Esophagus muscularis mucosa (tissue), 4 donors: ENCODE measurements around the gene METTL2B. TPM values are rescaled to one million over a fixed set of nuclear protein-coding genes. Genes with fewer than 3 reads are reported as not detected.
"Not testable (repeated sequence)": the region's sequence is repeated elsewhere in the genome, so short reads cannot be mapped to it uniquely, and the experiment has no call there.

Source experiments
- DNase-seq: peaks from one replicate; pipeline ENCODE4 v3.0.0-alpha.2; 2017; ENCODE audit errors: extremely low spot score
- H3K27ac ChIP-seq, 4 donors: fragments of 200-600 bp; sonication (generic); replicated peaks in 1 of 4; 1 replicate in 3 of 4; 2 replicates in 1 of 4; pipeline ENCODE4 v1.5.1; 2016 to 2019; ENCODE audit warnings: mild to moderate bottlenecking in 1 of 4
- H3K27me3 ChIP-seq, 4 donors: fragments of 200-600 bp; sonication (generic); one replicate each; pipeline versions ENCODE4 v1.5.1 to v1.6.0; 2016 to 2019
- H3K36me3 ChIP-seq, 4 donors: fragments of 200-600 bp; sonication (generic); one replicate each; pipeline ENCODE4 v1.5.1; 2016 to 2019
- H3K4me1 ChIP-seq, 4 donors: fragments of 200-600 bp; sonication (generic); one replicate each; pipeline ENCODE4 v1.5.1; 2016 to 2019
- H3K4me3 ChIP-seq, 4 donors: fragments of 200-600 bp; sonication (generic); 1 replicate in 2 of 4; 2 replicates in 2 of 4; pipeline ENCODE4 v1.5.1; 2016 to 2019; ENCODE audit warnings: mild to moderate bottlenecking in 4 of 4, moderate library complexity in 1 of 4
- H3K9me3 ChIP-seq, 4 donors: fragments of 200-600 bp; sonication (generic); 1 replicate in 3 of 4; 2 replicates in 1 of 4; pipeline ENCODE4 v1.5.1; 2016 to 2019
- CTCF ChIP-seq, 3 experiments: fragments of 200-600 bp in 2 of 3; fragments of 450-650 bp in 1 of 3; sonication (generic) in 2 of 3; IDR thresholded peaks; one replicate each; pipeline ENCODE4 v1.5.1; 2017 to 2019; ENCODE audit warnings: antibody characterized with exemption in 3 of 3, mild to moderate bottlenecking in 2 of 3, moderate library complexity in 1 of 3
- EP300 ChIP-seq: sonication (generic); formaldehyde crosslinking; IDR thresholded peaks from one replicate; pipeline ENCODE4 v1.6.1; 2017; ENCODE audit warnings: antibody characterized with exemption
- POLR2A ChIP-seq: fragments of 450-650 bp; IDR thresholded peaks from one replicate; pipeline ENCODE4 v1.6.1; 2017; ENCODE audit warnings: antibody characterized with exemption, moderate library complexity, mild to moderate bottlenecking, low read depth
- POLR2AphosphoS5 ChIP-seq, 2 donors: sonication (generic); formaldehyde crosslinking; IDR thresholded peaks; one replicate each; pipeline ENCODE4 v1.6.1; 2017; ENCODE audit warnings: antibody characterized with exemption in 2 of 2
- WGBS: methylation state at CpG from one replicate; pipeline ENCODE4 v1.1.5; 2018; 5-methylcytosine and 5-hydroxymethylcytosine counted together
- intact Hi-C: fragments of 100-400 bp; cut with DNase I; formaldehyde crosslinking; loops from one replicate; pipeline ENCODE4 v1.15.1; 2023
- total RNA-seq, 4 donors: library from RNA; depleted of rRNA; stranded (reverse); fragments of >200 nt; gene quantifications; one replicate each; pipeline versions ENCODE4 v1.1.0 to v1.2.1, GENCODE V29; 2016

Gene METTL2B
- total RNA-seq, 4 donors from 2014 or later, result 19.9 to 23.5 (median 21.0) TPM

GRCh38 chr7:128459394-128459878 is 17.1 kb upstream of the METTL2B start:
- no peak for TF ChIP-seq POLR2A
- peak; percentile 78 to 85 (median 85) for TF ChIP-seq CTCF (IDR thresholded peaks at IDR 0.05)
- TF ChIP-seq POLR2AphosphoS5 (IDR thresholded peaks at IDR 0.05), result peak in 1 of 2 donors; percentile 18
- no peak for TF ChIP-seq EP300
- no peak for DNase-seq

GRCh38 chr7:128462460-128462859 is 14.1 kb upstream of the METTL2B start:
- intact Hi-C loops, result no loop called here
- WGBS, result 83% methylated on average over 5 of the region's 5 CpGs
- peaks cover 0 to 10% (median 3%) of the 10 kb centered on the region in 4 donors for H3K36me3 ChIP-seq
- no peak for DNase-seq
- H3K4me3 ChIP-seq, result no peak overlapping the region
- no peaks in the 10 kb centered on the region for H3K27me3 ChIP-seq
- no peak overlapping the region for H3K27ac ChIP-seq
- no peaks in the 10 kb centered on the region for H3K9me3 ChIP-seq
- TF ChIP-seq CTCF (IDR thresholded peaks at IDR 0.05) (no peak), POLR2AphosphoS5 (IDR thresholded peaks at IDR 0.05) (no peak), POLR2A (no peak), EP300 (no peak)
- H3K4me1 ChIP-seq, result peaks cover 9 to 28% (median 18%) of the 10 kb centered on the region in 4 donors

More at GRCh38 chr7:128459394-128459878, 17.1 kb upstream of the METTL2B start:
- Histone ChIP-seq H3K4me1 (peaks cover 28 to 55% (median 43%) of the 10 kb centered on the region in 4 donors), H3K27ac (no peak overlapping the region), H3K9me3 (no peaks in the 10 kb centered on the region), H3K27me3 (no peaks in the 10 kb centered on the region), H3K36me3 (peaks cover 0 to 14% (median 6%) of the 10 kb centered on the region in 4 donors), H3K4me3 (no peak overlapping the region)
- intact Hi-C loops, result loop anchor here (1.0 to 10.0 kb wide), 3 partner anchors 32 to 112 kb away; partner anchors contain the start of gene IMPDH1
- WGBS, result 49% methylated on average over 5 of the region's 5 CpGs

- intact Hi-C loops, H3K27me3 ChIP-seq, DNase-seq, H3K9me3 ChIP-seq, H3K27ac ChIP-seq, H3K4me3 ChIP-seq: not testable (repeated sequence)
- H3K36me3 ChIP-seq, result peaks cover 0 to 14% (median 2%) of the 10 kb centered on the region in 4 donors
- WGBS, result 93% methylated on average over 21 of the region's 30 CpGs
- H3K4me1 ChIP-seq, result peaks cover 9 to 19% (median 12%) of the 10 kb centered on the region in 4 donors
Measured at GRCh38 chr7:128463345-128463744, 13.2 kb upstream of the METTL2B start.

GRCh38 chr7:128463933-128464332 is 12.6 kb upstream of the METTL2B start:
- H3K27me3 ChIP-seq, DNase-seq, H3K4me3 ChIP-seq, H3K27ac ChIP-seq, H3K9me3 ChIP-seq, intact Hi-C loops: not testable (repeated sequence)
- Histone ChIP-seq H3K4me1 (peaks cover 7 to 14% (median 9%) of the 10 kb centered on the region in 4 donors), H3K36me3 (peaks cover 0 to 14% (median 2%) of the 10 kb centered on the region in 4 donors)
- 83% methylated on average over 8 of the region's 8 CpGs for WGBS

- peaks cover 0 to 14% (median 2%) of the 10 kb centered on the region in 4 donors for H3K36me3 ChIP-seq
- H3K4me3 ChIP-seq, intact Hi-C loops, DNase-seq, H3K27me3 ChIP-seq, H3K27ac ChIP-seq, H3K9me3 ChIP-seq, H3K4me1 ChIP-seq: not testable (repeated sequence)
Measured at GRCh38 chr7:128466871-128467270, 9.7 kb upstream of the METTL2B start.

GRCh38 chr7:128477336-128477690 is 765 bp downstream of the METTL2B start:
- intact Hi-C loops, result loop anchor here (5.0 kb wide), 1 partner anchor 405 kb away; no protein-coding TSS in a partner anchor
- Histone ChIP-seq H3K4me1 (peaks cover 10 to 28% (median 22%) of the 10 kb centered on the region in 4 donors), H3K36me3 (peaks cover 0 to 35% (median 20%) of the 10 kb centered on the region in 4 donors), H3K4me3 (peak overlapping the region; percentile 73 to 87 (median 80)), H3K27ac (peak overlapping the region; percentile 77 to 91 (median 82))
- not testable (repeated sequence) for H3K9me3 ChIP-seq, H3K27me3 ChIP-seq, DNase-seq
- 3% methylated on average over 4 of the region's 4 CpGs for WGBS

- H3K9me3 ChIP-seq, DNase-seq, H3K4me3 ChIP-seq, H3K27ac ChIP-seq, H3K27me3 ChIP-seq: not testable (repeated sequence)
- H3K4me1 ChIP-seq, result peaks cover 10 to 28% (median 22%) of the 10 kb centered on the region in 4 donors
- peaks cover 5 to 51% (median 36%) of the 10 kb centered on the region in 4 donors for H3K36me3 ChIP-seq
- WGBS, result 89% methylated on average over 4 of the region's 4 CpGs
- intact Hi-C loops, result loop anchor here (5.0 kb wide), 1 partner anchor 403 kb away; no protein-coding TSS in a partner anchor
Measured at GRCh38 chr7:128479082-128479481, 2.5 kb downstream of the METTL2B start.

GRCh38 chr7:128488134-128488533 is 11.6 kb downstream of the METTL2B start:
- H3K4me1 ChIP-seq, H3K4me3 ChIP-seq, intact Hi-C loops, H3K27ac ChIP-seq, DNase-seq, H3K9me3 ChIP-seq, H3K27me3 ChIP-seq: not testable (repeated sequence)
- peaks cover 7 to 67% (median 42%) of the 10 kb centered on the region in 4 donors for H3K36me3 ChIP-seq
- WGBS, result 86% methylated on average over 5 of the region's 6 CpGs
